Measurements from ENCODE around the gene LRFN3. TPM values are rescaled to one million over a fixed set of nuclear protein-coding genes. Genes with fewer than 3 reads are reported as not detected.

LRFN3 gene
- total and polyA plus RNA-seq, 10 of the 15 experiments (the other 5 are each of a cell fraction or from before 2014, with no cell fraction given) = 0.02 to 7.3 (median 2.0) TPM; not detected in 1

GRCh38 chr19:35899547-35900214, 36.5 kb upstream of the LRFN3 start (continued):
- TF ChIP-seq ZNF592 (IDR thresholded peaks at IDR 0.05) (0 out of 2 replicates have a peak, but pooled peaks have one; percentile 51), MLLT1 (IDR thresholded peaks at IDR 0.05) (peak; percentile 91)

- H3K4me2 ChIP-seq (ENCODE audit: control insufficient read depth, insufficient read depth) = peak overlapping the region; percentile 98
- in situ Hi-C loops (cut with MboI) = loop anchor here (10.0 kb wide), 1 partner anchor 566 kb away; no protein-coding TSS in a partner anchor
- H3K9ac ChIP-seq (ENCODE audit: control insufficient read depth, insufficient read depth, low read length) = peak overlapping the region; percentile 95
- H3K27me3 ChIP-seq (replicated peaks in 1 of 2; ENCODE audit: control insufficient read depth in 2 of 2, insufficient read depth in 2 of 2, low read length in 1 of 2) = no peaks in the 10 kb centered on the region
- no peak for FAIRE-seq
- peak overlapping the region; percentile 96 for H3K4me3 ChIP-seq
- SMC1A ChIA-PET (ENCODE audit: uncharacterized antibody, unreplicated experiment) = interaction anchor here (0.8 to 1.7 kb wide), 3 partner anchors 7 to 161 kb away, joined by 3 to 6 read pairs (median 6); no protein-coding TSS in a partner anchor
- intact Hi-C loops (cut with micrococcal nuclease; ENCODE audit: unreplicated experiment) = loop anchor here (5.0 kb wide), 1 partner anchor 189 kb away; no protein-coding TSS in a partner anchor
- peaks cover 36% of the 10 kb centered on the region for H3K4me1 ChIP-seq (ENCODE audit: control insufficient read depth, insufficient read depth, low read length)
- peaks cover 3 to 7% of the 10 kb centered on the region in 2 experiments; a peak in 3 of 4 replicates for H3K36me3 ChIP-seq (ENCODE audit: control insufficient read depth in 2 of 2, insufficient read depth in 2 of 2, low read length in 1 of 2)
- 18% methylated on average over 2 of the region's 2 CpGs for WGBS (ENCODE audit: insufficient coverage, insufficient replicate concordance, low lambda C conversion rate, missing lambda C conversion rate)
- DNase-seq (ENCODE audit: low read depth, low spot score) = no peak
- no peak overlapping the region for H2AFZ ChIP-seq (ENCODE audit: control insufficient read depth, low read depth, low read length)
- RAD21 ChIA-PET (ENCODE audit: unreplicated experiment) = interaction anchor here (0.6 to 1.6 kb wide), 7 partner anchors 8 to 206 kb away, joined by 3 to 12 read pairs (median 4); no protein-coding TSS in a partner anchor
- peak overlapping the region; percentile 96 for H3K27ac ChIP-seq (ENCODE audit: control insufficient read depth, insufficient read depth)
- CTCF ChIA-PET = no interaction called here
- no peak for ATAC-seq
- H3K9me3 ChIP-seq (replicated peaks; ENCODE audit: control insufficient read depth, insufficient read depth, low read length) = no peaks in the 10 kb centered on the region
- no peaks in the 10 kb centered on the region for H4K20me1 ChIP-seq (ENCODE audit: control insufficient read depth, insufficient read depth)
- POLR2A ChIA-PET = interaction anchor here (0.6 to 2.0 kb wide), 11 partner anchors 8 to 204 kb away, joined by 3 to 14 read pairs (median 6); no protein-coding TSS in a partner anchor
- BruUV-seq (replicated peaks) = no TSS peak
- peaks cover 36% of the 10 kb centered on the region for H3K79me2 ChIP-seq (ENCODE audit: control insufficient read depth, insufficient read depth, low read length)
- no peak for TF ChIP-seq SMARCA5 (IDR thresholded peaks at IDR 0.05)
- no peak for TF ChIP-seq CEBPB (IDR thresholded peaks at IDR 0.05; ENCODE audit: borderline replicate concordance in 1 of 2, low read depth in 2 of 2, low read length in 2 of 2)
- TF ChIP-seq DPF2 (IDR thresholded peaks at IDR 0.05) = no peak
- TF ChIP-seq RFX5 (IDR thresholded peaks at IDR 0.05; ENCODE audit: low read depth, low read length) = no peak
- TF ChIP-seq KLF5 (IDR thresholded peaks at IDR 0.05; ENCODE audit: partially characterized antibody) = no peak
- no peak for TF ChIP-seq E4F1 (IDR thresholded peaks at IDR 0.05; ENCODE audit: borderline replicate concordance, partially characterized antibody)
- no peak for TF ChIP-seq BCL11A (IDR thresholded peaks at IDR 0.05; ENCODE audit: low read depth, low read length)
- TF ChIP-seq MTA2 (IDR thresholded peaks at IDR 0.05; ENCODE audit: low read depth) = no peak
- TF ChIP-seq EZH2 (IDR thresholded peaks at IDR 0.05; ENCODE audit: borderline replicate concordance, control insufficient read depth, low read depth, low read length) = no peak
- TF ChIP-seq ATF7 (IDR thresholded peaks at IDR 0.05; ENCODE audit: low read depth) = no peak
- TF ChIP-seq RAD51 (IDR thresholded peaks at IDR 0.05) = no peak
Observed at GRCh38 chr19:35901055-35901644, 35.0 kb upstream of the LRFN3 start.

Data from GM12878 (cell line).